ENCODE results near the gene NFYC.

Gene NFYC

GRCh38 chr1:40652979-40653378, 38.5 kb upstream of the NFYC start (continued):
- TF ChIP-seq HIC1 (tag by site-specific recombination; IDR thresholded peaks at IDR 0.05), result no peak
- no peak for TF ChIP-seq ZNF426 (tag by site-specific recombination; IDR thresholded peaks at IDR 0.05)

DNA sequence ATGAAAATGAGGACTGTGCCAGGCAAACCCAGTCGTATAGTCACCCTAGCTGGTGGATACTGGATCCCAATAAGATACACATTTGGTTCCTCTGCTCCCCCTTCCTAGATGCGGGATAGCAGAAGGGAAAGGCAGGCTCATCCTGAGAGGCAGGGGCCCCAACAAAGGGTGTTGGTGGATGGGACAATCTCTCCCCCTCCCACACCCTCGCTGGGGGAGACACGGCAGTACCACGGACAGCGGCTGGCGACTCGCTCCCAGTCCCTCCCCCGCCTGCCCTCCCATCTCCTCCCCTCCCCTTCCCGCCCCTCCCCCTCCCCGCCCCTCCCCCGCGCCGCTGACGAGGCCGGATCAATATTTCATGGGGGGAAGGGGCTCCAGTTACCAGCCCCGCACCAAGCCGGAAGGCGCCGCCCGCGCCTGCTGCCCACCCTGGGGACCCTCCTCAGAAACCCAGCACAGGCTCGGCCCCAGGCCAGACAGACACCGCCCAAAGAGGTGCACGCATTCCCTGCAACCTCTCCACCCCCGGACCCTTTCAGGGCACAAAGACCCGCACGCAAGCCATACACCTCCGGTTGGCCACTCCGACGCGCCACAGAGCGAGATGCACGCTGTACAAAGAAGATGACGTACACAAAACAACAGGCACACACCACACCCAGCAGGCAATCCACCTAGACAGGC, 37.5 kb upstream of the NFYC start:
- ChIA-PET POLR2A (no interaction called here), CTCF (interaction anchor here (1.2 kb wide), 1 partner anchor 15 kb away, joined by 3 read pairs; no protein-coding TSS in a partner anchor)

GRCh38 chr1:40657046-40657445, 34.5 kb upstream of the NFYC start:
- no peak overlapping the region for H3K27ac ChIP-seq (ENCODE audit: extremely low read depth, low read depth, low read length)
- H3K9me3 ChIP-seq (ENCODE audit: control insufficient read depth, insufficient read depth, low read depth, low read length), result no peaks in the 10 kb centered on the region
- POLR2A ChIA-PET, result no interaction called here
- CTCF ChIA-PET, result interaction anchor here (0.8 to 1.1 kb wide), 3 partner anchors 12 to 32 kb away, joined by 3 to 5 read pairs (median 3); no protein-coding TSS in a partner anchor
- H3K4me1 ChIP-seq (ENCODE audit: control insufficient read depth, insufficient read depth, low read length), result no peaks in the 10 kb centered on the region
- no peaks in the 10 kb centered on the region for H3K36me3 ChIP-seq (ENCODE audit: control insufficient read depth in 2 of 2, insufficient read depth in 1 of 2, low read length in 2 of 2)
- no peak overlapping the region for H3K4me3 ChIP-seq (ENCODE audit: low read depth, low read length)
- TF ChIP-seq, protein P1, sequence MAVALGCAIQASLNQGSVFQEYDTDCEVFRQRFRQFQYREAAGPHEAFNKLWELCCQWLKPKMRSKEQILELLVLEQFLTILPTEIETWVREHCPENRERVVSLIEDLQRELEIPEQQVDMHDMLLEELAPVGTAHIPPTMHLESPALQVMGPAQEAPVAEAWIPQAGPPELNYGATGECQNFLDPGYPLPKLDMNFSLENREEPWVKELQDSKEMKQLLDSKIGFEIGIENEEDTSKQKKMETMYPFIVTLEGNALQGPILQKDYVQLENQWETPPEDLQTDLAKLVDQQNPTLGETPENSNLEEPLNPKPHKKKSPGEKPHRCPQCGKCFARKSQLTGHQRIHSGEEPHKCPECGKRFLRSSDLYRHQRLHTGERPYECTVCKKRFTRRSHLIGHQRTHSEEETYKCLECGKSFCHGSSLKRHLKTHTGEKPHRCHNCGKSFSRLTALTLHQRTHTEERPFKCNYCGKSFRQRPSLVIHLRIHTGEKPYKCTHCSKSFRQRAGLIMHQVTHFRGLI (tag by site-specific recombination; IDR thresholded peaks at IDR 0.05), result no peak
- TF ChIP-seq ZNF184 (tag by site-specific recombination; IDR thresholded peaks at IDR 0.05) (no peak), ZNF610 (tag by site-specific recombination; IDR thresholded peaks at IDR 0.05; ENCODE audit: borderline replicate concordance) (no peak), ZFHX2 (tag by site-specific recombination; conservative IDR thresholded peaks at IDR 0.05) (no peak), ZNF558 (tag by site-specific recombination; IDR thresholded peaks at IDR 0.05) (no peak), ZNF248 (tag by site-specific recombination; IDR thresholded peaks at IDR 0.05) (no peak), ZNF624 (tag by site-specific recombination; IDR thresholded peaks at IDR 0.05) (no peak), YY1 (tag by site-specific recombination; IDR thresholded peaks at IDR 0.05) (no peak), ZNF112 (tag by site-specific recombination; IDR thresholded peaks at IDR 0.05) (no peak)
- TF ChIP-seq, protein P2, sequence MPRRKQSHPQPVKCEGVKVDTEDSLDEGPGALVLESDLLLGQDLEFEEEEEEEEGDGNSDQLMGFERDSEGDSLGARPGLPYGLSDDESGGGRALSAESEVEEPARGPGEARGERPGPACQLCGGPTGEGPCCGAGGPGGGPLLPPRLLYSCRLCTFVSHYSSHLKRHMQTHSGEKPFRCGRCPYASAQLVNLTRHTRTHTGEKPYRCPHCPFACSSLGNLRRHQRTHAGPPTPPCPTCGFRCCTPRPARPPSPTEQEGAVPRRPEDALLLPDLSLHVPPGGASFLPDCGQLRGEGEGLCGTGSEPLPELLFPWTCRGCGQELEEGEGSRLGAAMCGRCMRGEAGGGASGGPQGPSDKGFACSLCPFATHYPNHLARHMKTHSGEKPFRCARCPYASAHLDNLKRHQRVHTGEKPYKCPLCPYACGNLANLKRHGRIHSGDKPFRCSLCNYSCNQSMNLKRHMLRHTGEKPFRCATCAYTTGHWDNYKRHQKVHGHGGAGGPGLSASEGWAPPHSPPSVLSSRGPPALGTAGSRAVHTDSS (tag by site-specific recombination; IDR thresholded peaks at IDR 0.05), result no peak

More for the DNA sequence above, 37.5 kb upstream of the NFYC start:
- no peaks in the 10 kb centered on the region for H3K4me1 ChIP-seq (ENCODE audit: control insufficient read depth, insufficient read depth, low read length)
- no peaks in the 10 kb centered on the region for H3K9me3 ChIP-seq (ENCODE audit: control insufficient read depth, insufficient read depth, low read depth, low read length)
- no peak overlapping the region for H3K27ac ChIP-seq (ENCODE audit: extremely low read depth, low read depth, low read length)
- H3K4me3 ChIP-seq (ENCODE audit: low read depth, low read length), result no peak overlapping the region
- H3K36me3 ChIP-seq (ENCODE audit: control insufficient read depth in 2 of 2, insufficient read depth in 1 of 2, low read length in 2 of 2), result no peaks in the 10 kb centered on the region
- peak; percentile 92 for TF ChIP-seq REST (tag by site-specific recombination; IDR thresholded peaks at IDR 0.05)
- no peak for TF ChIP-seq ZFP41 (tag by site-specific recombination; IDR thresholded peaks at IDR 0.05; ENCODE audit: borderline replicate concordance)
- TF ChIP-seq ZFHX2 (tag by site-specific recombination; conservative IDR thresholded peaks at IDR 0.05), result peak; percentile 52
- no peak for TF ChIP-seq WT1 (tag by site-specific recombination; IDR thresholded peaks at IDR 0.05)

Data from HEK293 (cell line).